MM.1S (cell line): Measurements from ENCODE around the gene CHST11.

Experiments
- DNase-seq: peaks from one replicate; pipeline ENCODE4 v3.0.0-alpha.2; 2015
- H2AFZ ChIP-seq: fragments of 300-600 bp; sonication (generic); 2 replicates; pipeline ENCODE4 v1.6.0; 2016; ENCODE audit warnings: antibody characterized with exemption, low read length
- H3F3A ChIP-seq: fragments of 300-600 bp; sonication (generic); 2 replicates; pipeline ENCODE4 v1.6.1; 2016; ENCODE audit warnings: mild to moderate bottlenecking, antibody characterized with exemption, low read length, moderate library complexity, mixed read lengths; ENCODE audit not compliant: insufficient read depth
- H3K27ac ChIP-seq: fragments of 300-600 bp; sonication (generic); 2 replicates; pipeline ENCODE4 v1.5.1; 2016; ENCODE audit warnings: mild to moderate bottlenecking, low read length
- H3K27me3 ChIP-seq: fragments of 300-600 bp; sonication (generic); replicated peaks from 2 replicates; pipeline ENCODE4 v1.6.0; 2016; ENCODE audit warnings: low read length; ENCODE audit not compliant: insufficient read depth
- H3K36me3 ChIP-seq: fragments of 300-600 bp; sonication (generic); replicated peaks from 2 replicates; pipeline ENCODE4 v1.6.1; 2016; ENCODE audit warnings: mild to moderate bottlenecking, low read length, mixed read lengths; ENCODE audit not compliant: insufficient read depth
- H3K4me1 ChIP-seq: fragments of 300-600 bp; sonication (generic); 2 replicates; pipeline ENCODE4 v1.6.1; 2016; ENCODE audit warnings: low read length, mixed read lengths
- H3K4me2 ChIP-seq: fragments of 300-600 bp; sonication (generic); 2 replicates; pipeline ENCODE4 v1.6.0; 2016; ENCODE audit warnings: low read depth, low read length
- H3K4me3 ChIP-seq: fragments of 300-600 bp; sonication (generic); 2 replicates; pipeline ENCODE4 v1.5.1; 2016; ENCODE audit warnings: low read length, mixed read lengths
- H3K79me2 ChIP-seq: fragments of 300-600 bp; sonication (generic); 2 replicates; pipeline ENCODE4 v1.6.1; 2016; ENCODE audit warnings: mixed run types, low read length, mixed read lengths
- H3K9ac ChIP-seq: fragments of 300-600 bp; sonication (generic); 2 replicates; pipeline ENCODE4 v1.6.1; 2016; ENCODE audit warnings: low read length, mixed read lengths
- H3K9me2 ChIP-seq: fragments of 300-600 bp; sonication (generic); replicated peaks from 2 replicates; pipeline ENCODE4 v1.6.1; 2016; ENCODE audit warnings: mild to moderate bottlenecking, low read length, mixed read lengths; ENCODE audit not compliant: insufficient read depth
- H3K9me3 ChIP-seq: fragments of 300-600 bp; sonication (generic); replicated peaks from 2 replicates; pipeline ENCODE4 v1.6.1; 2016; ENCODE audit warnings: mild to moderate bottlenecking, low read length, mixed read lengths; ENCODE audit not compliant: insufficient read depth
- H4K20me1 ChIP-seq: fragments of 300-600 bp; sonication (generic); 2 replicates; pipeline ENCODE4 v1.6.1; 2016; ENCODE audit warnings: mild to moderate bottlenecking, low read length, moderate library complexity, mixed read lengths; ENCODE audit not compliant: insufficient read depth
- CTCF ChIP-seq: fragments of 300-600 bp; sonication (generic); IDR thresholded peaks from 2 replicates; pipeline ENCODE4 v1.5.1; 2016; ENCODE audit warnings: antibody characterized with exemption, low read length, mixed read lengths
- EZH2 ChIP-seq: fragments of 300-600 bp; sonication (generic); optimal IDR thresholded peaks from 2 replicates; pipeline ENCODE3; 2017; ENCODE audit warnings: low read depth, mild to moderate bottlenecking, antibody characterized with exemption, low read length, mixed read lengths
- EZH2phosphoT487 ChIP-seq: fragments of 300-600 bp; sonication (generic); IDR thresholded peaks from 2 replicates; pipeline ENCODE4 v1.6.1; 2018; ENCODE audit warnings: antibody characterized with exemption, low read length

Gene CHST11

GRCh38 chr12:104692557-104693218 is 235.9 kb downstream of the CHST11 start:
- Histone ChIP-seq H3F3A (no peaks in the 10 kb centered on the region), H3K4me3 (no peak overlapping the region)

GRCh38 chr12:104693493-104693892 is 236.7 kb downstream of the CHST11 start:
- H2AFZ ChIP-seq, result no peak overlapping the region
- H4K20me1 ChIP-seq, result no peaks in the 10 kb centered on the region
- TF ChIP-seq EZH2phosphoT487 (no peak), CTCF (no peak), EZH2 (no peak)
- no peak overlapping the region for H3K27ac ChIP-seq
- no peaks in the 10 kb centered on the region for H3K27me3 ChIP-seq
- no peaks in the 10 kb centered on the region for H3K79me2 ChIP-seq
- H3K9me3 ChIP-seq, result no peaks in the 10 kb centered on the region
- H3K4me3 ChIP-seq, result no peak overlapping the region
- DNase-seq, result no peak
- no peak overlapping the region for H3K9ac ChIP-seq
- no peaks in the 10 kb centered on the region for H3F3A ChIP-seq
- H3K9me2 ChIP-seq, result no peaks in the 10 kb centered on the region
- H3K4me1 ChIP-seq, result no peaks in the 10 kb centered on the region
- no peak overlapping the region for H3K4me2 ChIP-seq
- no peaks in the 10 kb centered on the region for H3K36me3 ChIP-seq

More at GRCh38 chr12:104692557-104693218, 235.9 kb downstream of the CHST11 start:
- no peak overlapping the region for H3K9ac ChIP-seq
- TF ChIP-seq EZH2phosphoT487 (no peak), CTCF (no peak), EZH2 (no peak)
- no peak overlapping the region for H2AFZ ChIP-seq
- H3K9me2 ChIP-seq, result no peaks in the 10 kb centered on the region
- H3K27ac ChIP-seq, result no peak overlapping the region
- H3K79me2 ChIP-seq, result no peaks in the 10 kb centered on the region
- no peak overlapping the region for H3K4me2 ChIP-seq
- H3K9me3 ChIP-seq, result no peaks in the 10 kb centered on the region
- no peaks in the 10 kb centered on the region for H3K27me3 ChIP-seq
- no peak for DNase-seq
- H3K36me3 ChIP-seq, result no peaks in the 10 kb centered on the region
- no peaks in the 10 kb centered on the region for H3K4me1 ChIP-seq
- no peaks in the 10 kb centered on the region for H4K20me1 ChIP-seq

DNA sequence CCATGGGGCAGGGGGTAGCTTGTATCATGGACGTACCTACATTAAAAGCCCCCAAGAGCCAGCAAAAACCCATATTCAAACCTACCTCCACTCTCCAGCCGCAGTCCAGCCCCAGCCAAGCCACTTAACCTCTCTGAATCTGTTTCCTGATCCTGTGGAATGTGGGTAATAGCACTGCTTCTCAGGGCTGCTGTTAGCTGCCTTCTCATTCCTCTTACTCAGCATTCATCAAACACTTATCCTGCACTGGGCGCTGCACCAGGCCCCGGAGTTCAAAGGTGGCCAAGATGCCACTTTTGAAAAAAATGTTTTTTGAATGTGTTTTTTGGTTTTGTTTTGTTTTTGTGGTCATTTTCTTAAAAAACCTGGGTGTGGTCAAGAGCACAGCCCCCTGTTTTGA is 237.4 kb downstream of the CHST11 start:
- DNase-seq, result no peak
- no peak overlapping the region for H3K9ac ChIP-seq
- H3K4me3 ChIP-seq, result no peak overlapping the region
- TF ChIP-seq EZH2 (no peak), EZH2phosphoT487 (no peak), CTCF (no peak)
- no peaks in the 10 kb centered on the region for H4K20me1 ChIP-seq
- no peaks in the 10 kb centered on the region for H3K36me3 ChIP-seq
- no peak overlapping the region for H2AFZ ChIP-seq
- H3K4me2 ChIP-seq, result no peak overlapping the region
- no peaks in the 10 kb centered on the region for H3F3A ChIP-seq
- H3K9me3 ChIP-seq, result no peaks in the 10 kb centered on the region
- H3K27me3 ChIP-seq, result no peaks in the 10 kb centered on the region
- no peaks in the 10 kb centered on the region for H3K9me2 ChIP-seq
- no peaks in the 10 kb centered on the region for H3K4me1 ChIP-seq
- no peaks in the 10 kb centered on the region for H3K79me2 ChIP-seq
- H3K27ac ChIP-seq, result no peak overlapping the region
